GM23338 (cell line): ENCODE measurements around the gene DCAKD.

Experiments used
- CREB1 ChIP-seq: fragments of 250-450 bp; sonication (Bioruptor Pico); IDR thresholded peaks from 2 replicates; pipeline ENCODE4 v1.5.0; 2020; ENCODE audit warnings: low read depth, mild to moderate bottlenecking, moderate library complexity
- EZH2 ChIP-seq: fragments of 200-600 bp; sonication (generic); IDR thresholded peaks from one replicate; pipeline ENCODE4 v1.8.0; 2017; ENCODE audit warnings: antibody characterized with exemption, mild to moderate bottlenecking, low read depth; ENCODE audit not compliant: unreplicated experiment
- EZH2phosphoT487 ChIP-seq: fragments of 200-600 bp; sonication (generic); IDR thresholded peaks from one replicate; pipeline ENCODE4 v1.8.1; 2018; ENCODE audit warnings: antibody characterized with exemption; ENCODE audit not compliant: unreplicated experiment
- JUNB ChIP-seq: IDR thresholded peaks from one replicate; pipeline ENCODE4 v1.6.1; 2016; ENCODE audit warnings: antibody characterized with exemption; ENCODE audit not compliant: unreplicated experiment
- POLR2AphosphoS5 ChIP-seq: IDR thresholded peaks from 2 replicates; pipeline ENCODE4 v1.6.1; 2016; ENCODE audit warnings: antibody characterized with exemption, low read depth
- TF ChIP-seq, protein P1 (sequence below), 2 experiments: fragments of 200-600 bp in 1 of 2; sonication (generic) in 1 of 2; conservative IDR thresholded peaks; 2 replicates each; pipeline versions ENCODE4 v1.5.1 to v1.6.1; 2016 to 2017; ENCODE audit warnings: antibody characterized with exemption in 2 of 2, low read depth in 2 of 2, mild to moderate bottlenecking in 2 of 2, moderate library complexity in 1 of 2
- TF ChIP-seq, protein P2 (sequence below): IDR thresholded peaks from one replicate; pipeline ENCODE4 v1.6.1; 2018; ENCODE audit warnings: antibody characterized with exemption; ENCODE audit not compliant: unreplicated experiment

DNA sequence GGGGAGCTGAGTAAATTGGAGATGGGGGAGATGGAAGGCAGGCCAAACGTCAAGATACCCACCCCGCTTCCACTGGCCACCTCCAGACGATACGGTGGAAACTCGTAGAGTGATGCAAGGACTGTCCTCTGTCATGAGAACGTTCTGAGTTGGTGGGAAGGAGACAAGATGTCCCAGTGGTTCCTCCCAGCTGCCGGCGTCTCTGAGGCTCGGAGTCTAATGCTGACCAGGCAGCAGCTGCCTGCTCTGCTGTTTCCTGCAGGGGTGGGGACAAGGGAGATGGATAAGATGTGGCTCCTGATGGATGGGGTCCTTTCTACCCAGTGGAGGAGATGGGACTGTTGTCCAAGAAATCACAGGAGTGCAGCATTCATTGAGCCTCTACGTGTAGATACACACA lies 55.1 kb downstream of the DCAKD start:
- no peak for TF ChIP-seq CREB1 (CRISPR knock-in tag)
- TF ChIP-seq, protein P1, sequence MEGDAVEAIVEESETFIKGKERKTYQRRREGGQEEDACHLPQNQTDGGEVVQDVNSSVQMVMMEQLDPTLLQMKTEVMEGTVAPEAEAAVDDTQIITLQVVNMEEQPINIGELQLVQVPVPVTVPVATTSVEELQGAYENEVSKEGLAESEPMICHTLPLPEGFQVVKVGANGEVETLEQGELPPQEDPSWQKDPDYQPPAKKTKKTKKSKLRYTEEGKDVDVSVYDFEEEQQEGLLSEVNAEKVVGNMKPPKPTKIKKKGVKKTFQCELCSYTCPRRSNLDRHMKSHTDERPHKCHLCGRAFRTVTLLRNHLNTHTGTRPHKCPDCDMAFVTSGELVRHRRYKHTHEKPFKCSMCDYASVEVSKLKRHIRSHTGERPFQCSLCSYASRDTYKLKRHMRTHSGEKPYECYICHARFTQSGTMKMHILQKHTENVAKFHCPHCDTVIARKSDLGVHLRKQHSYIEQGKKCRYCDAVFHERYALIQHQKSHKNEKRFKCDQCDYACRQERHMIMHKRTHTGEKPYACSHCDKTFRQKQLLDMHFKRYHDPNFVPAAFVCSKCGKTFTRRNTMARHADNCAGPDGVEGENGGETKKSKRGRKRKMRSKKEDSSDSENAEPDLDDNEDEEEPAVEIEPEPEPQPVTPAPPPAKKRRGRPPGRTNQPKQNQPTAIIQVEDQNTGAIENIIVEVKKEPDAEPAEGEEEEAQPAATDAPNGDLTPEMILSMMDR (conservative IDR thresholded peaks at IDR 0.05; ENCODE audit: low read depth in 2 of 2), result no peak
- TF ChIP-seq EZH2, result no peak
- TF ChIP-seq POLR2AphosphoS5, result no peak
- TF ChIP-seq EZH2phosphoT487, result no peak
- no peak for TF ChIP-seq JUNB
- TF ChIP-seq, protein P2, sequence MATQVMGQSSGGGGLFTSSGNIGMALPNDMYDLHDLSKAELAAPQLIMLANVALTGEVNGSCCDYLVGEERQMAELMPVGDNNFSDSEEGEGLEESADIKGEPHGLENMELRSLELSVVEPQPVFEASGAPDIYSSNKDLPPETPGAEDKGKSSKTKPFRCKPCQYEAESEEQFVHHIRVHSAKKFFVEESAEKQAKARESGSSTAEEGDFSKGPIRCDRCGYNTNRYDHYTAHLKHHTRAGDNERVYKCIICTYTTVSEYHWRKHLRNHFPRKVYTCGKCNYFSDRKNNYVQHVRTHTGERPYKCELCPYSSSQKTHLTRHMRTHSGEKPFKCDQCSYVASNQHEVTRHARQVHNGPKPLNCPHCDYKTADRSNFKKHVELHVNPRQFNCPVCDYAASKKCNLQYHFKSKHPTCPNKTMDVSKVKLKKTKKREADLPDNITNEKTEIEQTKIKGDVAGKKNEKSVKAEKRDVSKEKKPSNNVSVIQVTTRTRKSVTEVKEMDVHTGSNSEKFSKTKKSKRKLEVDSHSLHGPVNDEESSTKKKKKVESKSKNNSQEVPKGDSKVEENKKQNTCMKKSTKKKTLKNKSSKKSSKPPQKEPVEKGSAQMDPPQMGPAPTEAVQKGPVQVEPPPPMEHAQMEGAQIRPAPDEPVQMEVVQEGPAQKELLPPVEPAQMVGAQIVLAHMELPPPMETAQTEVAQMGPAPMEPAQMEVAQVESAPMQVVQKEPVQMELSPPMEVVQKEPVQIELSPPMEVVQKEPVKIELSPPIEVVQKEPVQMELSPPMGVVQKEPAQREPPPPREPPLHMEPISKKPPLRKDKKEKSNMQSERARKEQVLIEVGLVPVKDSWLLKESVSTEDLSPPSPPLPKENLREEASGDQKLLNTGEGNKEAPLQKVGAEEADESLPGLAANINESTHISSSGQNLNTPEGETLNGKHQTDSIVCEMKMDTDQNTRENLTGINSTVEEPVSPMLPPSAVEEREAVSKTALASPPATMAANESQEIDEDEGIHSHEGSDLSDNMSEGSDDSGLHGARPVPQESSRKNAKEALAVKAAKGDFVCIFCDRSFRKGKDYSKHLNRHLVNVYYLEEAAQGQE, result no peak
